Tongue (tissue), 2 donors: ENCODE measurements around the gene APEH. TPM values are rescaled to one million over a fixed set of nuclear protein-coding genes. Genes with fewer than 3 reads are reported as not detected.

Experiments
- DNase-seq: peaks from one replicate; pipeline ENCODE4 v3.0.0-alpha.2; 2015
- total RNA-seq: library from RNA; depleted of rRNA; stranded (reverse); fragments of >200 nt; gene quantifications from one replicate; pipeline ENCODE4 v1.2.3, GENCODE V29; 2014

Gene APEH
- total RNA-seq, 1 donor from 2014 or later, result 82.7 TPM

DNA sequence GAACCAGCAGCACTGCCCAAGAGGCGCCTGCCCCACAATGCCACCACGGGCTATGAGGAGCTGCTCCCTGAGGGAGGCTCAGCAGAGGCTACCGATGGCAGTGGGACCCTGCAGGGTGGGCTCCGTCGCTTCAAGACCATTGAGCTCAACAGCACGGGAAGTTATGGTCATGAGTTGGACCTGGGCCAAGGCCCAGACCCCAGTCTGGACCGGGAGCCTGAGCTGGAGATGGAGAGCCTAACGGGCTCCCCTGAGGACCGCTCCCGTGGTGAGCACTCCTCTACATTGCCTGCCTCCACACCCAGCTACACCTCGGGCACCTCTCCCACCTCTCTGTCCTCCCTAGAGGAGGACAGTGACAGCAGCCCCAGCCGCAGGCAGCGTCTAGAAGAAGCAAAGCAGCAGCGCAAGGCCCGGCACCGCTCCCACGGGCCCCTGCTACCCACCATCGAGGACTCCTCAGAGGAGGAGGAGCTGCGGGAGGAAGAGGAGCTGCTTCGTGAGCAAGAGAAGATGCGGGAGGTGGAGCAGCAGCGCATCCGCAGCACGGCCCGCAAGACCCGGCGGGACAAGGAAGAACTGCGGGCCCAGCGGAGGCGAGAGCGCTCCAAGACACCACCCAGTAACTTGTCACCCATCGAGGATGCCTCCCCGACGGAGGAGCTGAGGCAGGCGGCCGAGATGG, 21.8 kb upstream of the APEH start:
- DNase-seq, result no peak

DNA sequence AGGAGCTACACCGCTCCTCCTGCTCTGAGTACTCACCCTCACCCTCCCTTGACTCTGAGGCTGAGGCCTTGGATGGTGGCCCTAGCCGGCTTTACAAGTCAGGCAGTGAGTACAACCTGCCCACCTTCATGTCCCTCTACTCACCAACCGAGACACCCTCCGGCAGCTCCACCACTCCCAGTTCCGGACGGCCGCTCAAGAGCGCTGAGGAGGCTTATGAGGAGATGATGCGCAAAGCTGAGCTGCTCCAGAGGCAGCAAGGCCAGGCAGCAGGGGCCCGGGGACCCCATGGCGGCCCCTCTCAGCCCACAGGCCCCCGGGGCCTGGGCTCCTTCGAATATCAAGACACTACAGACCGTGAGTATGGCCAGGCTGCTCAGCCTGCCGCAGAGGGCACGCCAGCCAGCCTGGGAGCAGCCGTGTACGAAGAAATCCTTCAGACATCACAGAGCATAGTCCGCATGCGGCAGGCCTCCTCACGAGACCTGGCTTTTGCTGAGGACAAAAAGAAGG, 21.2 kb upstream of the APEH start:
- DNase-seq, result no peak

DNA sequence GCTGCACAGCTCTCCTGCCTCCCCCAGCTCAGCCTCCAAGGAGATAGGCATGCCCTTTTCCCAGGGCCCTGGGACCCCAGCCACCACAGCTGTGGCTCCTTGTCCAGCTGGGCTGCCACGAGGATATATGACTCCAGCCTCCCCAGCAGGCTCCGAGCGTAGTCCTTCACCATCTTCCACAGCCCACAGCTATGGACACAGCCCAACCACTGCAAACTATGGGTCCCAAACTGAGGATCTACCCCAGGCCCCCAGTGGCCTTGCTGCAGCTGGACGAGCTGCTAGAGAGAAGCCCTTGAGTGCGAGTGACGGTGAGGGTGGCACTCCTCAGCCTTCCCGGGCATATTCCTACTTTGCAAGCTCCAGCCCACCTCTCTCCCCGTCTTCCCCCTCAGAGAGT, 20.5 kb upstream of the APEH start:
- peak; percentile 49 for DNase-seq

DNA sequence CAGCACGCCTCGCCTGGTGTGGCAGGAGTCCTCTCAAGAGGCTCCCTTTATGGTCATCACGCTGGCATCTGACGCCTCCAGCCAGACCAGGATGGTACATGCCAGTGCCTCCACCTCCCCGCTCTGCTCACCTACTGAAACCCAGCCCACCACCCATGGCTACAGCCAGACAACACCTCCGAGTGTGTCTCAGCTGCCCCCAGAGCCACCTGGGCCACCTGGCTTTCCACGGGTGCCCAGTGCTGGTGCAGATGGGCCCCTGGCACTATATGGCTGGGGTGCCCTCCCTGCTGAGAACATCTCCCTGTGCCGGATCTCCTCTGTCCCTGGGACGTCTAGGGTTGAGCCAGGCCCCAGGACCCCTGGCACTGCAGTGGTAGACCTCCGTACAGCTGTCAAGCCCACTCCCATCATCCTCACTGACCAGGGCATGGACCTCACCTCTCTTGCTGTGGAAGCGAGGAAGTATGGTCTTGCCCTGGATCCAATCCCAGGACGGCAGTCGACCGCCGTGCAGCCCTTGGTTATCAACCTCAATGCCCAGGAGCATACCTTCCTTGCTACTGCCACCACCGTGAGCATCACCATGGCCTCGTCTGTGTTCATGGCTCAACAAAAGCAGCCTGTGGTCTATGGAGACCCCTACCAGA, 19.9 kb upstream of the APEH start:
- DNase-seq, result no peak

DNA sequence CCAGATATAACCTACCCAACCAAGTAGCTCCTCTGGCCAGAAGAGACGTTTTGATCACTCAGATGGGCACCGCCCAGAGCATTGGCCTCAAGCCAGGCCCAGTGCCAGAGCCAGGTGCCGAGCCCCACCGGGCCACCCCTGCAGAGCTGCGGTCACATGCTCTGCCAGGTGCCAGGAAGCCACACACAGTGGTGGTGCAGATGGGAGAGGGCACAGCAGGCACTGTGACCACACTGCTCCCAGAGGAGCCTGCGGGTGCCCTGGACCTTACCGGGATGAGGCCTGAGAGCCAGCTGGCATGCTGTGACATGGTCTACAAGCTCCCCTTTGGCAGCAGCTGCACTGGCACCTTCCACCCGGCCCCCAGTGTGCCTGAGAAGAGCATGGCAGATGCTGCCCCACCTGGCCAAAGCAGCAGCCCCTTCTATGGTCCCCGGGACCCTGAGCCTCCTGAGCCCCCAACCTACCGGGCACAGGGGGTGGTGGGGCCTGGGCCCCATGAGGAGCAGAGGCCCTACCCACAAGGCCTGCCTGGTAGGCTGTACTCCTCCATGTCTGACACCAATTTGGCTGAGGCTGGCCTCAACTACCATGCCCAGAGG, 19.1 kb upstream of the APEH start:
- DNase-seq, result no peak

DNA sequence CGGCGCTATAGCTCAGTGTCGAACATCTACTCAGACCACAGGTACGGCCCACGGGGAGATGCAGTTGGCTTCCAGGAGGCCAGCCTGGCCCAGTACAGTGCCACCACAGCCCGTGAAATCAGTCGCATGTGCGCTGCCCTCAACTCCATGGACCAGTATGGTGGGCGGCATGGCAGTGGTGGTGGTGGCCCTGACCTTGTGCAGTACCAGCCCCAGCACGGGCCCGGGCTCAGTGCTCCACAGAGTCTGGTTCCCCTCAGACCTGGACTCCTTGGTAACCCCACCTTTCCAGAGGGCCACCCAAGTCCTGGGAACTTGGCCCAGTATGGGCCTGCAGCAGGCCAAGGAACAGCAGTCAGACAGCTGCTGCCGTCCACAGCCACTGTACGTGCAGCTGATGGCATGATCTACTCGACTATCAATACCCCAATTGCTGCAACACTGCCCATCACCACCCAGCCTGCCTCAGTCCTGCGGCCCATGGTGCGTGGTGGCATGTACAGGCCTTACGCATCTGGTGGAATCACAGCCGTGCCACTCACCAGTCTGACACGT, 18.3 kb upstream of the APEH start:
- DNase-seq, result no peak

DNA sequence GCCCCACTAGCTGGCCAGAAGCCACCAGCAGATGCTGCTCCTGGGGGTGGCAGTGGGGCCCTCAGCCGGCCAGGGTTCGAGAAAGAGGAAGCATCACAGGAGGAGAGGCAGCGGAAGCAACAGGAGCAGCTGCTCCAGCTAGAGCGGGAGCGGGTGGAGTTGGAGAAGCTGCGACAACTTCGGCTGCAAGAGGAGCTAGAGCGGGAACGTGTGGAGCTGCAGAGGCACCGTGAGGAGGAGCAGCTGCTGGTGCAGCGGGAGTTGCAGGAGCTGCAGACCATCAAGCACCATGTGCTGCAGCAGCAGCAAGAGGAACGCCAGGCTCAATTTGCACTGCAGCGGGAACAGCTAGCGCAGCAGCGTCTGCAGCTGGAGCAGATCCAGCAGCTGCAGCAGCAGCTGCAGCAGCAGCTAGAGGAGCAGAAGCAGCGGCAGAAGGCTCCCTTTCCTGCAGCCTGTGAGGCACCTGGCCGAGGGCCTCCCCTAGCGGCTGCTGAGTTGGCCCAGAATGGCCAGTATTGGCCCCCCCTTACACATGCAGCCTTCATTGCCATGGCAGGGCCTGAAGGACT, 17.5 kb upstream of the APEH start:
- peak; percentile 60 for DNase-seq

DNA sequence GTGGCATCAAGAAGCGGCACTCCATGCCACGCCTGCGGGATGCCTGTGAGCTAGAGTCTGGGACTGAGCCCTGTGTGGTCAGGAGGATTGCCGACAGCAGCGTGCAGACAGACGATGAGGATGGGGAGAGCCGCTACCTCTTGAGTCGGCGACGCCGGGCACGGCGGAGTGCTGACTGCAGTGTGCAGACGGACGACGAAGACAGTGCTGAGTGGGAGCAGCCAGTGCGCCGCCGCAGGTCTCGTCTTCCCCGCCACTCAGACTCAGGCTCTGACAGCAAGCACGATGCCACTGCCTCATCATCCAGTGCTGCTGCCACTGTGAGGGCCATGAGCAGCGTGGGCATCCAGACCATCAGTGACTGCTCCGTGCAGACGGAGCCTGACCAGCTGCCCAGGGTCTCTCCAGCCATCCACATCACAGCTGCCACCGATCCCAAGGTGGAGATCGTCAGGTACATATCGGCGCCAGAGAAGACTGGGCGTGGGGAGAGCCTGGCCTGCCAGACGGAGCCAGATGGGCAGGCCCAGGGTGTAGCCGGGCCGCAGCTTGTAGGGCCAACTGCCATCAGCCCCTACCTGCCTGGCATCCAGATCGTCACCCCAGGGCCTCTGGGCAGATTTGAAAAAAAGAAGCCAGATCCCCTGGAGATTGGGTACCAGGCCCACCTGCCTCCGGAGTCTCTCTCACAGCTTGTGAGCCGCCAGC, 16.8 kb upstream of the APEH start:
- DNase-seq, result no peak

DNA sequence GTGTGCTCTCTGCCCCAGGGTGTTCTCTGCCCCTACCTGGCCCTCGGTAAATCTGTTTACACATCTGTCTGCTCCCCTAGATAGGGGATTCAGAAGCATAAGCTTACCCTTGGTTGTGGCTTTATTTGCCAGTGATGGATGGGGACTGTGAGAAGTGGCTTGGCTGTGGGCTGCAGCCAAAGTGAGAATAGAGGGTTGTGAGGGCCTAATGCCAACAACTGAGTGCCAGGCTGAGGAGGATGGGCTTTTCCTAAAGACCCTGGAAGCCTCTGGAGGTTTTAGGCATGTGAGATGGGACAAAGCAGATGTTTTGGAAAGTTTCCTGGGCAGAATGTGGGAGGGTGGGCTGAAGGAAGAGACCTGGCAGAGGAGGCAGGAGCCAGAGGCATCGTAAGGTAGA, 15.4 kb upstream of the APEH start:
- DNase-seq, result peak; percentile 45

DNA sequence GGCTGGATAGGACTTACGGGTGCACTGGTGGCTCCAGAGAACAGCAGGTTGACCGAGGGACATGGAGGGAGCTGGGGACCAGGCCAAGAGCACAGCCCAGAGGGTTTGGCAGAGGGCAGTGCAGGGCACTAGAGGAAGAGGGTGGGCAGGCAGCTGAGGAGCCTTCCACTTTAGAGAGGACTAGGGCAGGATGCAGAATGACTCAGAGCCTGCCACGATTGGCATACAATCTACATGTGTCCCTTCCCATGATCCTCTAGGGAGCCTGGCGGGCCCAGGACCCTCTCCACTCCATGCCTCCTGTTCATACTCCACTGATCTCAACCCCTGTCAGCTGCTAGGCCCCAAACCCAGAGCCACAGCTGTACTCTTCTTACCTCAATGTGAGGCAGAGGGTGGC, 14.4 kb upstream of the APEH start:
- DNase-seq, result no peak

DNA sequence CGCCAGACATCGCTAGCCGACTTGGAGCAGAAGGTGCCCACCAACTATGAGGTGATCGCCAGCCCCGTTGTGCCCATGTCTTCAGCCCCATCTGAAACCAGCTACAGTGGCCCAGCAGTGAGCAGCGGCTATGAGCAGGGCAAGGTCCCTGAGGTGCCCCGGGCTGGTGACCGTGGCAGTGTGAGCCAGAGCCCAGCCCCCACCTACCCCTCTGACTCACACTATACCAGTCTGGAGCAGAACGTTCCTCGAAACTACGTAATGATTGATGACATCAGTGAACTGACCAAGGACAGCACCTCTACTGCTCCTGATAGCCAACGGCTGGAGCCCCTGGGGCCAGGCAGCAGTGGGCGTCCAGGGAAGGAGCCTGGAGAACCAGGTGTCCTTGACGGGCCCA, 12.9 kb upstream of the APEH start:
- DNase-seq, result no peak

DNA sequence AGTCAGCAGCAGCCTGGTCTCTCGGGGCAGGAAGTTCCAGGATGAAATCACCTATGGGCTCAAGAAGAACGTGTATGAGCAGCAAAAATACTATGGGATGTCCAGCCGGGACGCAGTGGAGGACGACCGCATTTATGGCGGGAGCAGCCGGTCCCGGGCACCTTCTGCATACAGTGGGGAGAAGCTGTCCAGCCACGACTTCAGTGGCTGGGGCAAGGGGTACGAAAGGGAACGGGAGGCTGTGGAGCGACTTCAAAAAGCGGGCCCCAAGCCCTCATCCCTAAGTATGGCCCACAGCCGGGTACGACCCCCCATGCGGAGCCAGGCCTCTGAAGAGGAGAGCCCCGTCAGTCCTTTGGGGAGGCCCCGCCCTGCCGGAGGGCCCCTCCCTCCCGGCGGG, 12.1 kb upstream of the APEH start:
- DNase-seq, result no peak

DNA sequence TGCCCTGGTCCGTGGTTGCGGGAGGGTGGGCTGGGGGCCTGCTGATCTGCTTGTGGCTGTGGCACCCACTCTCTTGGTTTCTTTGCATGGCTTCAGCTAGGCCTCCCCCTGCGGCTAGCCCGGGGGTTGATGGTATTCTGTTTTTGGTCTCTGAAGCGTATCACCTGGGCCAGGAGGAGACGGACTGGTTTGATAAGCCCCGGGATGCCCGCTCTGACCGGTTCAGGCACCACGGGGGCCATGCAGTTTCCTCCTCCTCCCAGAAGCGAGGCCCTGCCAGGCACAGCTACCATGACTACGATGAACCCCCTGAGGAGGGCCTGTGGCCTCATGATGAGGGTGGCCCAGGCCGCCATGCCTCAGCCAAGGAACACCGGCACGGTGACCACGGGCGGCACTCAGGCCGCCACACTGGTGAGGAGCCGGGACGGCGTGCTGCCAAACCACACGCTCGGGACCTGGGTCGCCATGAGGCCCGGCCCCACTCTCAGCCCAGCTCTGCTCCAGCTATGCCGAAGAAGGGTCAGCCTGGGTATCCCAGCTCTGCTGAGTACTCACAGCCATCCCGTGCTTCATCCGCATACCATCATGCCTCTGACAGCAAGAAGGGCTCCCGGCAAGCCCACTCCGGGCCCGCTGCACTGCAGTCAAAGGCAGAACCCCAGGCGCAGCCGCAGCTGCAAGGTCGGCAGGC, 11.3 kb upstream of the APEH start:
- DNase-seq, result no peak

DNA sequence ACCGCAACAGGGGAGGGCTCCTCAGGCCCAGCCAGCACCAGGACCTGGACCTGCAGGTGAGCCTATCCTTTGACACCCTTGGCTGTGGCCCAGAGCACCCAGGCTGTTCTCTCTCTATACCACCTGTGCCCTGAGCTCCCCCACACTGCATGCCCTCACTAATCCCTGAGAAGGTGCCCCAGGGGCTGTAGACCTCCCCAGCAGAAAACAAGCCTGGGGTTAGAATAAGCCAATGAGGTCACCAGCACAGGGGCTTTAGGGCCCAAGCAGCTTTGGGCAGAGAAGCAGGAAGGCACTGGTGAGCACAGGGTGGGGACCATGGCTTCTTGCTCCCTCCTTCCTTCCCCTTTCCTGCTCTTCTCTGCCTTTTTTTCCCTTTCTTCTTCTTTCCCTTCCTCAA, 10.3 kb upstream of the APEH start:
- no peak for DNase-seq

DNA sequence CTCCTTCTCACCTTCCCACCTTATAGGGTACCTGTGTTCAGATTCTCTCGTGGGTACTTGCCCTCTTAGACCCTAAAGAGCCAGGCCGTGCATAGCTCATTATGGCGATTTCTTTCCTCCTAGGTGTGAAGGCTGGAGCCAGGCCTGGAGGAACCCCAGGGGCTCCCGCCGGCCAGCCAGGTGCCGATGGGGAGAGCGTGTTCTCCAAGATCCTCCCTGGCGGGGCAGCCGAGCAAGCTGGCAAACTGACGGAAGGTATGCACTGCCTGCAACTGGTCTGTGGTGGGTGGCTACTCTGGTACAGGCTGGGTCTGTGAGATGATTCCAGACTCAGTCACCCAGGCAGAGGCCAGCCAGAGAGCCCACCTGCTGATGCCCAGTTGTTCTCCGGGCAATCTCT, 9.9 kb upstream of the APEH start:
- no peak for DNase-seq

DNA sequence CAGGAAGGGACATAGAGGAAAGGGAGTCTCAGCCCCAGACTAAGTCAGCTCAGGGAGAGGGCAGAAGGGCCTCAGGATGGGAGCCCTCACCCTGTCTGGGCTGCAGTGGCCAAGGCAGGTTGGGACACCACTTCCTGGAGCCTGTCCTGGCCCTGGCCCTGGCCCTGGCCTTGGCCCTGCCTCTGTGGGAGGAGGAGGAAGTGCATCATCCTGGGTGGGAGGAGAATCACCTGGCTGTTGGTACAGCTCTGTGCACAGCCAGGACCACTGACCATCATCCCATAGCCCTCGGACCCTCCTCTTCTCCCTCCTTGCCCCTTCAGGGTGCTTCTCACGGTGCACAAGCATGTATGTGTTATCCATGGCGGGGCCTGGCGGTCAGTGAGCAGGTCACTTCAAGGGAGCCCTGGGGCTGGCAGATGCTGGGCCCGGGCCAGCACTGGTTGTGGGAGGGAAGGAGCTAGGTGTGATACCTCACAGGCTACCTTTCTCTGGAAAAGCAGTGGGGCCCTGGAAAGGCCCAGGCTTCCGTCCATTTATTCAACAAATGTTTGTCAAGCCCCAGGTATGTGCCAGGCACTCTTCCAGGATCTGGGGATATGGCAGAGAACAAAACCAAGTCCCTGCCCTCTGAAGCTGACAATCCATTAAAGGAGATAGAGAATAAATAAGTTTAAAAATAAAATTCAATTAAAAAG, 8.2 kb upstream of the APEH start:
- no peak for DNase-seq

DNA sequence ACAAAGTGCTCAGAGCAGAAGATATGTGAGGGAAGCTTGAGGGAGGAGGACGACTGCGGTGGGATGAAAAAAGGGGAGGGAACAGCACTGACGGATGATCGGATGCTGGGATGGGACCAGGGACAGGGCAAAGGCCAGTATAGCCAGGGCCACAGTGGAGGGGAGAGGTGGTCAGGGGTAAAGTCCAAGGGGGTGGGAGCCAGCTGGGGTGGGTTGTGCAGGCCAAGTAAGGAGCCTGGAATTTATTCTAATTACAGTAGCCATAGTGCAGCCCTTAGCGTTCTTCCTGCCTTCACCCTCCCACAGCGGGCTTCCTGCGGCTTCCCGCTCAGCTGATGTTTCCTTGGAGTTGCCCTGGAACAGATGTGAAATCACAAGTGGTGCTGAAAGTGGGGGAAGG, 7.6 kb upstream of the APEH start:
- DNase-seq, result peak; percentile 24

DNA sequence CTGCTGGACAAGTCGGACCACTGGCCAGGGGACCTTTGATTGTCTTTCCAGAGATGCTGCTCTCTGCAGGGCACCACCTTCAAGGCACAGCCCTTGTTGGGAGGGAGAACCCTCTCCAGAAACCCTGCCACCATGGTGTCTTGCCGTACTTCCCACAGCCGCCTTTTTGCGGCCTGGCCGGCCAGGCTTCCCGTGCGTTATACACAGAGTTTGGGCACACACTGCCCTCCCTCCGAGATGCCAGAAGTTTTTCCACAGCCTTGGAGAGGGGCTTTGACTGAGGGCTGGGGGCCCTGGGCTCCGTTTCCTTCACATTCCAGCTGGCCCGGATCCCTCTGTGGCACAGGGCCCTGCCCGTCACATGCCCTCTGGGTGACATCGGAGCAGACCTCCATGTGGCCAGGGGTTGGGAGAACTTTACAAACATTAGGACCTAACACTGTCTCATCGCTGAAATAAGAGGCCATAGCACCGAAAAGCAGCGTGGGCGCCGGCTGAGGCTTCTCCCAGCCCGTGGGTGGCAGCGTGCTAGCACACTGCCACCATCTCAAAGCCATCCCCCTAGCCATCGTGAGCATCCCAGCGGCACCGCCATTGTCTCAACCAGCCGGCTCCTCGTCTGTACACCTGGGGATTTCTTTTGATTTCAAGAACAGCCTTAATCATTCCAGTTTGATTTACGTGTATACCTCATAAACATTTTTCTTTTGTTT, 6.3 kb upstream of the APEH start:
- no peak for DNase-seq

DNA sequence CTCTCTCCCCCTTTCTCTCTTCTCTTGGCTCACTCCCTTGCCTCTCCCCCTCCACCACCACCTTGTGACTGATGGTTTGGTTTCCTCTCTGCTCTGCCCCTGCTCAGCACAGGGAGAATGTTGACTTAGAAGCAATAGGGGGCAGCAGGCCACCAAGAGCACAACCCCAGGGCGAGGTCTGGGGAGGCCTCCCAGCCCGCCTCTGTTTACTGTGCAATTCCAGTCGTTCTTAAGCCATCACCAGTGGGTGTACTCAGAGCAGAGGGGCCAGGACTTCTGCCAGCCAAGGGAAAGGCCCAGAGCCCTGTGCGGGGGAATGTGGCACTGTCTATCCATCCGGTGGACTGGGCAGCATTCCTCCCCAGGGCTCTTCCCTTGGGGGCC, 5.7 kb upstream of the APEH start:
- DNase-seq, result no peak

DNA sequence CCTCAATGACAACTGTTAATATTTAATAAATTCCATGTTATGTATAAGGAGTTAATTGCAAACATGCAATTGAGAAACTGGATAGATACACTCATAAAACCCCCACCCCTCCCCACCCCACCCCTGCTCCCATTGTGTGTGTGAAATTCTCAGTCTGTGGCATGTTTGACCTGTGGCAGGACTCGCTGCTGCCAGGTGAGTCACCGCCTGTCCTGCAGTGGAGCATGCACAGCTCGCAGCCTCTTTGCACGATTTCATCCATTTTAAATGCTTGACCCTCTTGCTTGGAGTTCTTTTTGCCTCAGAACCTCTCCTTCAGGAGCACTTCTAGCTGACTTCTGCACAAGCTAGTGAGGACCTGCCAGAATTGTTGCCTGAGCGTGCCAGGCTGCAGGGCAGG, 5.3 kb upstream of the APEH start:
- DNase-seq, result no peak

DNA sequence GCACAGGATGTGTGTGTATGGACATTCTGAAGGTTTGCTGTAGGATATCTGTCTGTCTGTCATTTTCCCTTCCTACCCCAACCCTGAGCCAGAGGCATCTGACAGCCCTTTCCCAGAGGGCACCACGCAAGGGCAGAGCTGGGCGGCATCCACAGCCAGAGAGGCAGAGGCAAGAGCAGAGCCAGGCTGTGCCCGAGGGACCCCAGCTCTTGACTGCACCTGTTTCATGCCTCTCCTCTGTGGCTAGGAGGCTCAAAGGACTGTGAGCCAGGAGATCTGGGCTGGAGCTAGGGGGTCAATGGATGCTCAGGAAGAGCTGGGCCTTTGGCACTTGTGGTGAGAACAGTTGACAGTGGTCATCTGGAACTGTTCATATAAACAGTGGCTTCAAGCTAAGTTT, 4.8 kb upstream of the APEH start:
- DNase-seq, result no peak
